ENCODE measurements around the gene ANO9. TPM values are rescaled to one million over a fixed set of nuclear protein-coding genes. Genes with fewer than 3 reads are reported as not detected.

The ANO9 gene
- total and polyA plus RNA-seq, 4 donors, result 0.20 to 0.75 (median 0.40) TPM

GRCh38 chr11:434496-434895 lies 7.3 kb downstream of the ANO9 start:
- H3K9me3 ChIP-seq (ENCODE audit: control insufficient read depth in 4 of 4, low read length in 3 of 4), result no peaks in the 10 kb centered on the region
- WGBS, result 93% methylated on average over 16 of the region's 16 CpGs

GRCh38 chr11:433641-434040 lies 8.2 kb downstream of the ANO9 start:
- H3K27me3 ChIP-seq (ENCODE audit: control insufficient read depth in 4 of 4, insufficient read depth in 4 of 4, low read length in 3 of 4), result no peaks in the 10 kb centered on the region
- no peaks in the 10 kb centered on the region for H3K36me3 ChIP-seq (ENCODE audit: control insufficient read depth in 4 of 4, insufficient read depth in 3 of 4, low read depth in 1 of 4, low read length in 3 of 4)
- DNase-seq (ENCODE audit: low spot score), result no peak
- WGBS, result 90% methylated on average over 20 of the region's 20 CpGs
- H3K4me3 ChIP-seq (ENCODE audit: low read depth in 1 of 3, low read length in 3 of 3), result no peak overlapping the region
- TF ChIP-seq RXRA (IDR thresholded peaks at IDR 0.05) (no peak), FOXA1 (IDR thresholded peaks at IDR 0.05) (no peak), GABPA (IDR thresholded peaks at IDR 0.05 in 1 of 2, conservative IDR thresholded peaks at IDR 0.05 in 1 of 2) (no peak), EGR1 (IDR thresholded peaks at IDR 0.05; ENCODE audit: low read depth in 2 of 2) (no peak), HNF4G (IDR thresholded peaks at IDR 0.05) (no peak), YY1 (IDR thresholded peaks at IDR 0.05) (no peak), FOXA2 (IDR thresholded peaks at IDR 0.05) (no peak), CTCF (IDR thresholded peaks at IDR 0.05; ENCODE audit: low read depth, low read length, missing input control) (no peak), NR2F2 (IDR thresholded peaks at IDR 0.05) (no peak), RAD21 (IDR thresholded peaks at IDR 0.05) (no peak), JUND (IDR thresholded peaks at IDR 0.05) (no peak), SP1 (IDR thresholded peaks at IDR 0.05) (no peak)
- TF ChIP-seq, protein P1, sequence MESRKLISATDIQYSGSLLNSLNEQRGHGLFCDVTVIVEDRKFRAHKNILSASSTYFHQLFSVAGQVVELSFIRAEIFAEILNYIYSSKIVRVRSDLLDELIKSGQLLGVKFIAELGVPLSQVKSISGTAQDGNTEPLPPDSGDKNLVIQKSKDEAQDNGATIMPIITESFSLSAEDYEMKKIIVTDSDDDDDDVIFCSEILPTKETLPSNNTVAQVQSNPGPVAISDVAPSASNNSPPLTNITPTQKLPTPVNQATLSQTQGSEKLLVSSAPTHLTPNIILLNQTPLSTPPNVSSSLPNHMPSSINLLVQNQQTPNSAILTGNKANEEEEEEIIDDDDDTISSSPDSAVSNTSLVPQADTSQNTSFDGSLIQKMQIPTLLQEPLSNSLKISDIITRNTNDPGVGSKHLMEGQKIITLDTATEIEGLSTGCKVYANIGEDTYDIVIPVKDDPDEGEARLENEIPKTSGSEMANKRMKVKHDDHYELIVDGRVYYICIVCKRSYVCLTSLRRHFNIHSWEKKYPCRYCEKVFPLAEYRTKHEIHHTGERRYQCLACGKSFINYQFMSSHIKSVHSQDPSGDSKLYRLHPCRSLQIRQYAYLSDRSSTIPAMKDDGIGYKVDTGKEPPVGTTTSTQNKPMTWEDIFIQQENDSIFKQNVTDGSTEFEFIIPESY (IDR thresholded peaks at IDR 0.05), result no peak
- H3K27ac ChIP-seq (ENCODE audit: low read depth in 1 of 2, low read length in 2 of 2), result no peak overlapping the region
- H3K4me1 ChIP-seq (ENCODE audit: control insufficient read depth in 4 of 4, insufficient read depth in 4 of 4, low read length in 3 of 4), result no peaks in the 10 kb centered on the region
- H3K9ac ChIP-seq (ENCODE audit: low read depth in 1 of 2, low read length in 2 of 2), result no peak overlapping the region
- H3K9me3 ChIP-seq (ENCODE audit: control insufficient read depth in 4 of 4, low read length in 3 of 4), result no peaks in the 10 kb centered on the region

More at GRCh38 chr11:434496-434895, 7.3 kb downstream of the ANO9 start:
- no peaks in the 10 kb centered on the region for H3K36me3 ChIP-seq (ENCODE audit: control insufficient read depth in 4 of 4, insufficient read depth in 3 of 4, low read depth in 1 of 4, low read length in 3 of 4)
- no peak for TF ChIP-seq REST (IDR thresholded peaks at IDR 0.05)
- TF ChIP-seq YY1 (IDR thresholded peaks at IDR 0.05), result no peak
- no peak for TF ChIP-seq GABPA (IDR thresholded peaks at IDR 0.05 in 1 of 2, conservative IDR thresholded peaks at IDR 0.05 in 1 of 2)
- TF ChIP-seq, protein P1 (IDR thresholded peaks at IDR 0.05), result no peak
- no peak for TF ChIP-seq MAX (IDR thresholded peaks at IDR 0.05)
- no peak overlapping the region for H3K4me3 ChIP-seq (ENCODE audit: low read depth in 1 of 3, low read length in 3 of 3)
- no peak overlapping the region for H3K27ac ChIP-seq (ENCODE audit: low read depth in 1 of 2, low read length in 2 of 2)
- H3K9ac ChIP-seq (ENCODE audit: low read depth in 1 of 2, low read length in 2 of 2), result no peak overlapping the region
- no peaks in the 10 kb centered on the region for H3K4me1 ChIP-seq (ENCODE audit: control insufficient read depth in 4 of 4, insufficient read depth in 4 of 4, low read length in 3 of 4)
- no peaks in the 10 kb centered on the region for H3K27me3 ChIP-seq (ENCODE audit: control insufficient read depth in 4 of 4, insufficient read depth in 4 of 4, low read length in 3 of 4)
- no peak for DNase-seq (ENCODE audit: low spot score)

Data from liver (tissue), 9 donors.